Activated CD8-positive, alpha-beta memory T cell treated with anti-CD3 and anti-CD28 coated beads, Interleukin-2, amount 10 ng/mL, durations not matched to agents 7 days and 5 days (primary cell): ENCODE data around the gene PUM2. TPM values are rescaled to one million over a fixed set of nuclear protein-coding genes. Genes with fewer than 3 reads are reported as not detected.

Source experiments
- ATAC-seq: fragments of 150-1000 bp; cut with Tn5 transposase; one replicate; pipeline ENCODE4 v1.10.0; 2021; ENCODE audit warnings: moderate library complexity
- CTCF ChIA-PET: fragments of 350-600 bp; sonication (Branson Sonifier 250); formaldehyde crosslinking; loops from one replicate; lab custom pipeline; 2021; ENCODE audit warnings: antibody characterized with exemption; lab: Charles Lee
- DNase-seq: peaks from one replicate; pipeline ENCODE4 v3.0.0-alpha.2; 2020
- H3K27ac Mint-ChIP-seq: one replicate; pipeline ENCODE4 v1.8.0; 2021; ENCODE audit warnings: mild to moderate bottlenecking, mixed read lengths
- H3K27me3 Mint-ChIP-seq: one replicate; pipeline ENCODE4 v1.8.0; 2021; ENCODE audit warnings: mixed read lengths
- H3K36me3 Mint-ChIP-seq: one replicate; pipeline ENCODE4 v1.8.0; 2021; ENCODE audit warnings: mild to moderate bottlenecking, mixed read lengths
- H3K4me1 Mint-ChIP-seq: one replicate; pipeline ENCODE4 v1.8.0; 2021; ENCODE audit warnings: mixed read lengths
- H3K4me3 Mint-ChIP-seq: one replicate; pipeline ENCODE4 v1.8.0; 2021; ENCODE audit warnings: mild to moderate bottlenecking, moderate library complexity, mixed read lengths
- H3K9me3 Mint-ChIP-seq: one replicate; pipeline ENCODE4 v1.8.0; 2022; ENCODE audit warnings: low read depth, mixed read lengths
- total RNA-seq, 2 experiments: library from RNA; stranded (reverse); gene quantifications; one replicate each; pipeline ENCODE4 v1.2.3, GENCODE V29; 2021

Gene PUM2
- total RNA-seq, 2 experiments from 2014 or later: 120 to 127 TPM

DNA sequence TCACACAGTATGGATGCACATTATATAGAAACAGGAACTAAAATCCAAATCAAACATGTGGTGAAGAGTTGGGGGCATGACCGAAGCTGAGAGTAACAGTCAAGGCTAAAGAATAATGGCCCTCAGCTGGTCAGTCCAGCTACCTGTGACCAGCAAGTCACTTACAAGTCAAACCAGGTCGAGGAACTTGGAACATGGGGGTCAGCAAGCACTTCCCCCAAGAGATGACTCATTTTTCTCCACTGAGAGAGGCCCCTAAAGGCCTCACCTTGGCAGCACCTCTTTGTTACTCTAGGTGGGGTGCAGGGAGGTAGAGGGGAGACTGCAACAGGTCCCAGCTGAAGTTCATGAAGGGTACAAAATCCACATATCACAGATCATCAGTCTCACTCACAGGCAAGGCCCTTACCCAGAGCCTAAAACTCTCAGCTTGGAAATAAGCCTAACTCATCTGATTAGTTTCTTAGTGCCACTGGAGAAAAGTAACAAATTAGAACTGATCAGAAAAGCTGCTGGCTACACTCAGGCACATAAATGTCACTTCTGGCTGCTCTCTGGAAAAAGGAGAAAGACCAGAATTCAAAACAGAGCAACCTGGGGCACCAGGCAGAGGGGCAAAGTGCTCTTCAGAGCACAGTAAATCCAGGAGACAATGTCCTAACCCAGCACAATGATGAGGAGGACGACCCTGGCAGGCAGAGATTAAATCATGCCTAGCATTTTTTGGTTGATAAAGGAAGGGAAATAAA lies 129.7 kb downstream of the PUM2 start:
- ATAC-seq (no peak), DNase-seq (no peak)
- H3K4me3 Mint-ChIP-seq: no peak overlapping the region
- H3K36me3 Mint-ChIP-seq: no peaks in the 10 kb centered on the region
- peaks cover 6% of the 10 kb centered on the region for H3K4me1 Mint-ChIP-seq
- H3K9me3 Mint-ChIP-seq: no peaks in the 10 kb centered on the region
- peaks cover 42% of the 10 kb centered on the region for H3K27me3 Mint-ChIP-seq
- no peak overlapping the region for H3K27ac Mint-ChIP-seq
- CTCF ChIA-PET: no interaction called here

DNA sequence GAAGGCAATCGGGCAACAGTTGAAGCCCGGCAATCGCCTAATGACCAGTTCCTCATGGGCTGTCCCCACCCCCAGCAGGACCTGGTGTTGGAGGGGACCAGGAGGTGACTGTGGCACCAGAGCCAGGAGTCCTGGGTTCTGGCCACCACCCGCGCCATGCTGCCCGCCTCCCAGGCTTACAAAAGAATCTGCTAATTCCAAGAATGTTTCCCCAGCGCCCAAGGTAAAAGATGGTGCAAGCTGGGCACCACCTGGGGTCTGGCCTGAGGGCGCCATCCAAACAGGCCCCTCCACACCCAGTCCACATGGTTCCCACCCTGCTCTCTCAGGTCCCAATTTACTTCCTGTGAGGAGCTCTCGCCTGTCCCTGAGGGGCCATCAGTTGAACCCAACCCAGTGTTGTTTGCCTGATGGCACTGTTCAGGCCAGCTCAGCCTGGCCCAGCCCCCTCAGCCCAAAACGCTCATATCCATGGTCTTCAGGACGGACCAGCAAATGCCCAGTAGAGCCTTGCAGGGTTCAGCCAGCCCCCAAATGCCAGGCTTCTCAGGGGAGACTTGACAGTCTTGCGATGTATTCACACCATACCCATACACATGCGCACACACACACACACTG lies 130.8 kb downstream of the PUM2 start:
- no peaks in the 10 kb centered on the region for H3K36me3 Mint-ChIP-seq
- no peak overlapping the region for H3K27ac Mint-ChIP-seq
- DNase-seq: no peak
- H3K9me3 Mint-ChIP-seq: no peaks in the 10 kb centered on the region
- H3K27me3 Mint-ChIP-seq: peaks cover 34% of the 10 kb centered on the region
- CTCF ChIA-PET: no interaction called here
- H3K4me3 Mint-ChIP-seq: no peak overlapping the region
- H3K4me1 Mint-ChIP-seq: no peaks in the 10 kb centered on the region
- ATAC-seq: no peak

DNA sequence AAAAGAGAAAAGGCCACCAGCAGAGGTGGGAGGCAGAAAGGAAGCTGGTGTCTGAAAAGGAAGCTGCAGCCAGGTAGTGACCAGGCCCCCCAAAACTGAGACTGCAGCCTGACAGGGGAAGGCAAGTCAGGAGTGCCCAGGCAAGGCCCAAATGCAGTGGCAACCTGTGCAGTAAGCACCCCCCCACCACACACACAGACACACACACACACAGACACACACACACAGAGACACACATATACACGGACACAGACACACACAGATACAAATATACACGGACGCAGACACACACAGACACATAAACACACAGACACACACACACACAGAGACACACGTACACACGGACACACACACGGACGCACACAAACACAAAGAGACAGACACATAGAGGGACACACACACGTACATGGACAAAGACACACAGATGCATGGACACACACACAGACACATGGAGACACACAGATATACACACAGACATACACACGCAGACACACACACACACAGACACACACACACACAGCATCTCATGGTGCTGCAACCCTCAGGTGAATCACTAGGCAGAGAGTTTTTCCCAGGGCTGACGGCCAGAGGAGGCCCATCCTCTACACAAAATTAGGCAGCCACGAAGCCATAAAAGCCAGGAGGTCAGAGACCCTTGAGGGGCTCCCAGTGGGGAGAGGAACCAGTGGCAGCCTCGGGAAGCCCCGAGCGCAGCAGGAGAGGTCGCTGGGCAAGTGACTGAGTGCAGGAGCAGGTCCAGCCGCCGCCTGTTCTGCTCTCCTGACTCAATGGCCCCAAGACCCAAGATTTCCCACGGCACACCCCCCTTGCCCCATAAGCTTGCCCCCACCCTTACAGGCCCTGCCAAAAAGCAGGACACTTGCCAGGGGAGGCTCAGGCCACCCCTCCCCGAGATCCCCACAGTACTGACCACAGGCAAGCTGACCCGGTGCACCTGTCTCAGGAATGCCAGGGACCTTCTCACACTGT lies 132.0 kb downstream of the PUM2 start:
- CTCF ChIA-PET: no interaction called here
- no peak for ATAC-seq
- no peak overlapping the region for H3K27ac Mint-ChIP-seq
- H3K4me1 Mint-ChIP-seq: no peaks in the 10 kb centered on the region
- no peak overlapping the region for H3K4me3 Mint-ChIP-seq
- H3K36me3 Mint-ChIP-seq: no peaks in the 10 kb centered on the region
- no peaks in the 10 kb centered on the region for H3K9me3 Mint-ChIP-seq
- no peak for DNase-seq
- H3K27me3 Mint-ChIP-seq: peaks cover 37% of the 10 kb centered on the region

DNA sequence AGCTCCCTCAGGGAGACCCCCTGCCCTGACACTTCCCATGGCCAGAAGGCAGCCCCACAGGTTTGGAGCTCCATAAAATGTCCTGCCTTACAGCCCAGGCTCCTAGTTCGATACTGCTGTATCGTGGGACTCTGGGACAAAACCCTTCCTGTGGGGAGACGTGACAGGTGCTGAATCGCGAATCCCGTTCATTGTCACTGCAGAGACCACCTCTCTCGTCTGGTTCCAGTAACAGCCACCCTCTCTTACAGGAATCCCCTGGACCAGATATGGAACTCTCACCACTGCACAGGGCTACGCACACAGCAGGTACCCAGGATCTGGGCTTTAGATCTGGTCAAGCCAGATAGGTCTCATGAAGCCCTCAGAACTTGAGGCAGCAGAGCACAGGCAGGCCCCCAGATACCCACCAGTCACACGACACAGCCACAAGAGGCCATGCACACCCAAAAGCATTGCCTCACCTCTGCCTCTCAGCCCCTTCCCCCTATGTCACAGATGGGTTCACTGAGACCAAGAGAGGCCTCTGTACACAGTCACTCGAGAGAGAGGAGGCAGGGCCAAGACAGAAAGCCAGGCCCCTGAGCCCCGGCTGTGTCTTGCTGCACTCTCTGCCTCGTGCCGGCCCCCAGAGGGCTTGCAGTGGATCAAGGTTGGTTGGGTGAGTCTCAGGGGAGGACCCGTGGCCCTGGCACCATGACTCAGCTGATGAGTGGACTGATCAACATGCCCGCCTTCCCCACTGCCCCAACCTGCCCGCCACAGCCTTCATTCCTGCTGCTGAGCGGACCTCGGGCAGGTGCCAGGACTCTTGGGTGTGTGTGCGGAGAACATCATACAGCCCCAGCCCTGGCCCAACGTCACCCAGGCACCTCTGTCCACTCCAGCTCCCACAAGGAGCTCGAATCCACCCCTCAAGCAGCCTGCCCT lies 133.3 kb downstream of the PUM2 start:
- H3K27ac Mint-ChIP-seq: no peak overlapping the region
- no peaks in the 10 kb centered on the region for H3K36me3 Mint-ChIP-seq
- no peaks in the 10 kb centered on the region for H3K4me1 Mint-ChIP-seq
- no peak overlapping the region for H3K4me3 Mint-ChIP-seq
- no peaks in the 10 kb centered on the region for H3K9me3 Mint-ChIP-seq
- DNase-seq (no peak), ATAC-seq (no peak)
- CTCF ChIA-PET: no interaction called here
- peaks cover 28% of the 10 kb centered on the region for H3K27me3 Mint-ChIP-seq

DNA sequence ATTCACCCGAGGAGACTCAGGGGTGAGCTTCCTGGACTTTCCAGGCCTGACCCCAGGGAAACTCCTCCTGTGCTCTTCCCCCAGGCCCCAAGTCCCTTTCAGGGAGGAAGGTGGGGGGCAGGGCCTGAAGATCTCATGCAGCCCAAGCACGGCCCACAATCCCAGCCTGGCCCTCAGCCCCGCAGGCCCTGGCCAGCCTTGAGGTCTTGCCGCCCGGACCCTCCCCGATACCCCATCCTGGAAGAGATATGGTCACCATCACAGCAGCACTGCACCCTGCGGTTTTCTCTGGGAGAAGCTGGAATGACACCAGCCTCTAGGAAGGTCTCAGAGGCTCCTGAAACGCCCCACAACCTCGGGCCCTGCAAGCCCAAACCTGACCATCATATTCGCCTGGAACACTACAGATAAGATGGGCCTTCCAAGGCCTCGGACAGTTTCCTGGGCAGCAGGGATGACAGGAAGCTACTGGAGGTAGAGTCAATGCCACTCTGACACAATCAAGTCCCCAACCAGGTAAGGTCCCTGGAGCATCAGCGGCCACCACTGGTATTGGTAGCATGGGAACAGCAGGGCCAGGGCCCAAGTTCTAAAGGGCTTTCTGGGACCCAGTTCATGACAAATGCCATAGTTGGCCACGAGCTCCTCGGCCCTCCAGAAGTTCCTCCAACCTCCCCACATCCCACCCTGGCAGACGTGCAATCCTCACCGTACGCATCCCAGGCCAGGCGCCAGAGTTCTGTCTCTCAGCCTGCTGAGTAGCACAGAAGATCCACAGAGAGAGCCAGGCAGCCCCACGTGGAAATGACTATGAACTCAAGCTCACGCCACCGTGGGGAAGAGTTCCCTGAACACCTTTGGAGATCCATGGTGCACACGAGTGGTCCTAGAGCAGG lies 134.3 kb downstream of the PUM2 start:
- no peaks in the 10 kb centered on the region for H3K36me3 Mint-ChIP-seq
- H3K4me3 Mint-ChIP-seq: no peak overlapping the region
- H3K27ac Mint-ChIP-seq: no peak overlapping the region
- no peaks in the 10 kb centered on the region for H3K4me1 Mint-ChIP-seq
- peaks cover 19% of the 10 kb centered on the region for H3K27me3 Mint-ChIP-seq
- CTCF ChIA-PET: no interaction called here
- DNase-seq (no peak), ATAC-seq (no peak)
- no peaks in the 10 kb centered on the region for H3K9me3 Mint-ChIP-seq

DNA sequence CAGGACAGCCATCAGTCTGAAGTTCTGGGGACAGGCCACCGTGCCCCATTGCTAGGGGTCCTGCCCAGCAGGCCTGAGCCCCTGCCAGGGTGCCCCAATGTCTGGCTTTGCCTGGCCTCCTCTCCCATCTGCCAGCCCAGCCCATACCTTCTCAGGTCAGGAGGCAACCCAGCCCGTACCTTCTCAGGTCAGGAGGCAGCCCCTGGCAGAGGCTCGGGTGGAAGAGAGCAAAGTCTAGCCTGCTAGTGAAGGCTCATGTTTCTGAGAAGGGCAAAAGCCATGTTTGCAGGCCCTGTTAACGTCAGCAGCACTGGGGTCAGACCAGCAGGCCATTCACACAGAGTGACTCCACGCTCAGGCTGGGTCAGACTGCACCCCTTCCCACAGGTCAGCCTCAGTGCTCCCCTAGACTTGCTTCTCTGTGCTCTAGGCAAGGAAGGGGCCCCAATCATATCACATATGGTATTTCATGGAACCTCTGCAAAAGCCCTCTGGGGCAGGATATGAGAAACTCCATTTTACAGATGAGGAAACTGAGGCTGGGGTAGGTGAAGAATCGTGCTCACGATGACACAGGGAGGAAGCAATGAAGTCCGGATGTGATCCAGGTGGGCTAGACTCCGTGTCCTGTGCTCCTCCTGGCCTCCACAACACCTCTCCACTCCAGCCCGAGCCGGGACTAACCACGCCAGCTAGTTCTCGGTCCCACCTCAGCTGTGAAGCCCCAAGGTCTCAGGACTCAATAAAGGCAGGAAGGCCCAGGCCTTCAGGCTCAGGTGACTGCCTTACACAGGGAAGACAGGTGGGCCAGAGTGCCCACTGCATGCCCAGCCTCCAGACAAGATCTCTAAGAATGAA lies 135.2 kb downstream of the PUM2 start:
- H3K27me3 Mint-ChIP-seq: peaks cover 9% of the 10 kb centered on the region
- H3K27ac Mint-ChIP-seq: no peak overlapping the region
- H3K4me3 Mint-ChIP-seq: no peak overlapping the region
- ATAC-seq (no peak), DNase-seq (no peak)
- no peaks in the 10 kb centered on the region for H3K9me3 Mint-ChIP-seq
- no peaks in the 10 kb centered on the region for H3K4me1 Mint-ChIP-seq
- no peaks in the 10 kb centered on the region for H3K36me3 Mint-ChIP-seq
- CTCF ChIA-PET: interaction anchor here (1.1 to 1.3 kb wide), 3 partner anchors 10 to 200 kb away, joined by 3 to 5 read pairs (median 3); partner anchors contain the start of gene SDC1

DNA sequence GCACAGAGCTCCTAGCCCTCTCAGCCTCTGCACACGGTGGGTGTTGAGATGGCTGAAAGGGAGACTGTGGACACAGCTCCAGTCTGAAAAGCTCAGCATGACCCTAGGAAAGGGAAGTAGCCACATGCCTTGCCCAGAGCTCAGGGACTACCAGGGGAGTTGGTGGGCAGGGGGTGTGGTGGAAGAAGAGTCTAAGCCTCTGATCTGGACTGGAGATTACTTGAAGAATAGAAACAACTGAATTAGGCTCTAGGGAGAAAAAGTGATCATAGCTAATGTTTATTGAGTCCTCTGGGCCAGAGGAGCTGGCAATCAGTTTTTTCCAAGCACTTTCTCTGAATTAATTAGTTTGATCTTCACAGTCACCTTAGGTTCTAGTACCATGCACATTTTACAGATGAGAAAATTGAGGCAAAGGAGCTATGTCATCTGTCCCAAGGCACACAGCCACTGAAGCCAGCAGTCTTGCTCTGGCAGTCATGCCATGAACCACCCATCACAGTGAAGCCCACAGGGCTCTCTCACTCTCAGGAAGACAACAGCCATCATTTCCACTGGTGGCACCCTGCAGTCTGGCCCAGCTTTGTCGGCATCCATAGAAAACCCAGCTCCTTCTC lies 136.0 kb downstream of the PUM2 start:
- Mint-ChIP-seq H3K9me3 (no peaks in the 10 kb centered on the region), H3K27me3 (peaks cover 3% of the 10 kb centered on the region), H3K27ac (no peak overlapping the region), H3K36me3 (no peaks in the 10 kb centered on the region), H3K4me1 (no peaks in the 10 kb centered on the region), H3K4me3 (no peak overlapping the region)
- ATAC-seq (no peak), DNase-seq (no peak)
- CTCF ChIA-PET: interaction anchor here (1.1 to 1.3 kb wide), 3 partner anchors 11 to 199 kb away, joined by 3 to 5 read pairs (median 3); partner anchors contain the start of gene SDC1

DNA sequence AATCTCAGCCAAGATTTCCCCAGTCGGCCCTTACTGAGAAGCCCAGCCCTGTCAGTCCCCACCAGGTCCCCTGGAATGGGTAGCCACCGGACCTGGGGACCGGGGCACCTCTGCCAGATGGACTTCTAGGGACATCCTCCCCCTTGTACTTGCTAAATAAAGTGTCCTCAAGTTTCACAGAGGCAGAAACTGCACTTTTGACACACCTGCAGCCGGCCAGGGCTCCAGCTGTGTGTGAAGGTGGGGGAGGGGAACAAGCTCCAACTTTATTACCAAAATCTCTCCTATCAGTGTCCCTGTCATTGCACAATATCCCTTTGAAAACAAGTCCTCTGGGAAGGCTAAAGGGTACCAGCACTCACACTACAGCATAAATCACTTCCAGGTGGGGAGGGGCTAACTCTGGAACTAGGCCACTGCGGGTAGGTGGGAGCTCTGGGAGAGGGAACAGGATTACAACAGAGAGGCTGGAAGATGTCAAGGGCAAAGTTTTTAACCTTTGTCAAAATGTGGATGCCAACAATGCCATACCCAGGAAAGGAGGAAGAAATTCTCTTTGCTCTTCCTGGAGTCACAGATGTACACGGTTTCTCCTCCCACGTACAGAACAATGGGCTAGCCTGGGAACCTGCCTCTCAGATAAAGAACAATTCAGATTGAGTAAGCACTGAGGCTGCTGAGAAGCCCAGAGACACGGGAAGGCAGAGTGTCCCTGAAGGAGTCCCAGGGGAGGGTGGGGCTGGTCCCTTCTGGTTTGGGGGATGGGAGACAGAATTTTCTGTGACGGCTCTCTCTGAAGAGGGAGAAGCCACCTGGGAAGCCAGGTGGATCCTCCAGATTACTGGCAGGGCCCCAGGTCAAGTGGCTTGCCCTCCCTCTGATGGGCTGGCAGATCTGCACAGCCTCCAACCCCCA lies 136.7 kb downstream of the PUM2 start:
- no peak overlapping the region for H3K27ac Mint-ChIP-seq
- H3K4me3 Mint-ChIP-seq: no peak overlapping the region
- ATAC-seq: no peak
- CTCF ChIA-PET: interaction anchor here (1.1 to 1.3 kb wide), 4 partner anchors 12 to 198 kb away, joined by 3 to 5 read pairs (median 3); partner anchors contain the start of gene SDC1
- no peaks in the 10 kb centered on the region for H3K9me3 Mint-ChIP-seq
- H3K27me3 Mint-ChIP-seq: peaks cover 3% of the 10 kb centered on the region
- no peak for DNase-seq
- H3K4me1 Mint-ChIP-seq: no peaks in the 10 kb centered on the region
- H3K36me3 Mint-ChIP-seq: no peaks in the 10 kb centered on the region

DNA sequence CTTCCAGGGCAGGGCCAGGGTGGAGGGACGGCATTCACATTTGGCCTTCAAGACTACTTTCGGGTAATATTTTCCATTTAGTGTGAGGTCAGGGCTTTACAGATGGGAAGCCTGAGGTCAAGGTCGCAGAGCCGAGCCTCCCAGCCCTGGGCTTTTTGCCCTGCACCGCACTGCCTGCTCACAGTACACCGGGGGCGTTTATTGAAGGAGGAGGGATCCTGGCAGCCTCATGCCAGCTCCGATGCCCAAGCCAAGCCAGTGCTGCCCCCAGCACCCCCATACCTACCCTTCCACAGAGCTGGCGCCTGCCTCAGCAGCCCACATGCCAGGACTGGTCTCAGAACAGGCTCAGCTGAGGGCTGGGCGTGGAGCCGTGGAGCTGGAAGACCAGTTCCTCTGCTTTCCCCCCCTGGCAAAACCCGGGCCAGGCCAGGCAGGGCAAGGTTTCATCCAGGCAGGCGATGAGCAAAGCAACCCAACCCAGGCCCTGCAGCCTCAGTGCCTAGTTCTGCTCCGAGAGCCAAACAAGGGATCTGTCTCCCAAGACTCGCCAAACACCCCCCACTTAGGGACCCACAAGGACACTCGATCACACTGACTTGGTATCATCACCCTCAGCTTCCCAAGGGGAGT lies 137.7 kb downstream of the PUM2 start:
- Mint-ChIP-seq H3K27me3 (peaks cover 3% of the 10 kb centered on the region), H3K4me1 (no peaks in the 10 kb centered on the region), H3K27ac (no peak overlapping the region), H3K36me3 (no peaks in the 10 kb centered on the region), H3K4me3 (no peak overlapping the region), H3K9me3 (no peaks in the 10 kb centered on the region)
- ATAC-seq (no peak), DNase-seq (no peak)
- CTCF ChIA-PET: interaction anchor here (1.1 kb wide), 1 partner anchor 13 kb away, joined by 3 read pairs; no protein-coding TSS in a partner anchor

DNA sequence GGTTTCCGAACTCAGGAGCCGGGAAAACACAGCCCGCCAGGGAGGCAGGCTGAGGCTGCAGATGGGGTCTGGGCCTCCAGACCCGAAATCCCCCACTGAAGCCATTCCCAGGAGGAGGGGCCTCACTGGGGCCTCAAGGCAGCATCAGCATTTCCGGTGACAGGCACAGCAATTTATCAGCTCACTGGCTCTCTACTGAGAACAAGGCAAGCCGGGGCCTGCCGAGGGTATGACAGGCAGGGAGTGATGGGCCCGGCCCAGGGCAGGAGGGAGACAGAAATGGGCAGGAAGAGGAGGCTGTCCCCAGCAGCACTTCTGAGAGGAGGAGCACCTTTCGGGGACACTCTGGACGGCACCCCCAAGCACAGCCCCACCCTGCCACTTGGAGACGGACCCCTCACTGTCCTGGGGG lies 138.2 kb downstream of the PUM2 start:
- peaks cover 3% of the 10 kb centered on the region for H3K27me3 Mint-ChIP-seq
- CTCF ChIA-PET: interaction anchor here (1.1 kb wide), 1 partner anchor 13 kb away, joined by 3 read pairs; no protein-coding TSS in a partner anchor
- no peaks in the 10 kb centered on the region for H3K9me3 Mint-ChIP-seq
- no peaks in the 10 kb centered on the region for H3K4me1 Mint-ChIP-seq
- DNase-seq (no peak), ATAC-seq (no peak)
- H3K27ac Mint-ChIP-seq: no peak overlapping the region
- H3K36me3 Mint-ChIP-seq: no peaks in the 10 kb centered on the region
- no peak overlapping the region for H3K4me3 Mint-ChIP-seq
